Fibroblast of villous mesenchyme (primary cell): ENCODE results near the gene INO80. TPM values are rescaled to one million over a fixed set of nuclear protein-coding genes. Genes with fewer than 3 reads are reported as not detected.
A peak's percentile ranks its signal among the peaks of the same experiment; 100 is the strongest.

ENCODE experiments used
- DNase-seq: peaks from one replicate; pipeline ENCODE4 v3.0.0-alpha.2; 2010; ENCODE audit warnings: low read depth
- H3K4me3 ChIP-seq: 2 replicates; pipeline ENCODE4 v1.5.1; 2011; ENCODE audit warnings: low read depth, mild to moderate bottlenecking, low read length
- total RNA-seq: library from RNA; depleted of rRNA; stranded (reverse); fragments of >200 nt; gene quantifications from 2 replicates; pipeline ENCODE4 v1.2.3, GENCODE V29; 2012
- TF ChIP-seq, protein P1 (sequence below): IDR thresholded peaks from 2 replicates; pipeline ENCODE4 v1.5.1; 2012; ENCODE audit warnings: low read depth, mild to moderate bottlenecking, low read length; ENCODE audit not compliant: insufficient read depth

INO80 gene
- total RNA-seq, 1 donor, result 29.8 TPM

DNA sequence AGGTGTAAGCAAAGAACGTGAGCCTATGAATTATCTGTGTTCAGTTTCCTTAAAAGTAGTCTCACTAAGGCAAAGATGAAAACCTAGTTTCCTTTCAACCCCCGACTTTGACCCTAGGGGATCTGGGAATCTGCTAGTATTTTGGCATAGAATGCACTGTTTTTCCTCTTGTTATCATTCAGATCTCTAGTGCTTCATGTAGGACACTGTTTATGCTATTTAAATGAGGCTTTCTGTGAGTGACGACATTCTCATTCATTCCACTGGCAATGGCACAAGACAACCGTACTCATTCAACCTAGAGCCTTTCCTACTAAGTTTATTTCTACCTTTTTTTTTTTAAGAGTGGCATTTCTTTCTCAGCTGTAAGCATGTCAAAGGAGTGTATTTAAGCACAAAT, 95.8 kb downstream of the INO80 start:
- TF ChIP-seq, protein P1, sequence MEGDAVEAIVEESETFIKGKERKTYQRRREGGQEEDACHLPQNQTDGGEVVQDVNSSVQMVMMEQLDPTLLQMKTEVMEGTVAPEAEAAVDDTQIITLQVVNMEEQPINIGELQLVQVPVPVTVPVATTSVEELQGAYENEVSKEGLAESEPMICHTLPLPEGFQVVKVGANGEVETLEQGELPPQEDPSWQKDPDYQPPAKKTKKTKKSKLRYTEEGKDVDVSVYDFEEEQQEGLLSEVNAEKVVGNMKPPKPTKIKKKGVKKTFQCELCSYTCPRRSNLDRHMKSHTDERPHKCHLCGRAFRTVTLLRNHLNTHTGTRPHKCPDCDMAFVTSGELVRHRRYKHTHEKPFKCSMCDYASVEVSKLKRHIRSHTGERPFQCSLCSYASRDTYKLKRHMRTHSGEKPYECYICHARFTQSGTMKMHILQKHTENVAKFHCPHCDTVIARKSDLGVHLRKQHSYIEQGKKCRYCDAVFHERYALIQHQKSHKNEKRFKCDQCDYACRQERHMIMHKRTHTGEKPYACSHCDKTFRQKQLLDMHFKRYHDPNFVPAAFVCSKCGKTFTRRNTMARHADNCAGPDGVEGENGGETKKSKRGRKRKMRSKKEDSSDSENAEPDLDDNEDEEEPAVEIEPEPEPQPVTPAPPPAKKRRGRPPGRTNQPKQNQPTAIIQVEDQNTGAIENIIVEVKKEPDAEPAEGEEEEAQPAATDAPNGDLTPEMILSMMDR, result no peak
- H3K4me3 ChIP-seq, result no peak overlapping the region
- DNase-seq, result peak; percentile 53

DNA sequence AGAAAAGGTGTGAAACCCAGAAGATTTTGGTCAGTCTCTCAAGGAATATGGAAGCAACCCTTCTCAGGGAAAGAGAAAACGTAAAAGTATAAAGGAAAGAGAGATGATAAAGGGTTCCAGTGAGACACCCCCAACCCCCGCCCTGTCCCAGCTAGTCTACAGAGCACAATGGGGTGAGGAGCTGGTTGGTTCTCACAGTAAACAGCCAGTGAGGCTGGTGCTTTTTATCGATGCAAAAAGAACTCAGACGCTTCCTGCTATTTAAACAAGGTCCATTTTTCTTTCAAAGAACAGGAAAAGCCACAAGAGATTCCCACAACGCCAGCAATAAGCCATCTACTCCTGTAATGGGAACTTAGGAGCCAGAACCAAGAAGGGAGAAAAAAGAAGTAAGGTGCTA, 96.9 kb downstream of the INO80 start:
- H3K4me3 ChIP-seq, result no peak overlapping the region
- TF ChIP-seq, protein P1, result no peak
- DNase-seq, result no peak

DNA sequence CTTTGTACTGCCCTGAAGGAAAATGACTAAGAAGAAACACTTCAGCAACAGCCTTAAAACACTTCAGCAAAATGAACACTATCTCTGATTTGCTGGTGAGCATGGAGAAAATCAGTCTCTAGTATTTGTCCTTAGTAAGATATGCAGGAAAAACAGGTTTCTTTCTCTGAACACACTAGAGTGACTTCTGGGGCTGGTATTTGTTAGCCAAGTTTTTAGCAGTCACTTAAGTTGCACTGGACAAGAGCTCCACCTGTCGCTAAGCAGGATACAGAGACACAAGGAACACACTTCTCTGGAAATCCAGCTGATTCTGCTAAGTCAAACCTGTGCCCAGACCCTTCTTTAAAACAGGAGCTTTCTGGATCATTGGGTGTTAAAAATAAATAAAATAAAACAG, 97.5 kb downstream of the INO80 start:
- DNase-seq, result peak; percentile 64
- H3K4me3 ChIP-seq, result no peak overlapping the region
- TF ChIP-seq, protein P1, result peak; percentile 45

DNA sequence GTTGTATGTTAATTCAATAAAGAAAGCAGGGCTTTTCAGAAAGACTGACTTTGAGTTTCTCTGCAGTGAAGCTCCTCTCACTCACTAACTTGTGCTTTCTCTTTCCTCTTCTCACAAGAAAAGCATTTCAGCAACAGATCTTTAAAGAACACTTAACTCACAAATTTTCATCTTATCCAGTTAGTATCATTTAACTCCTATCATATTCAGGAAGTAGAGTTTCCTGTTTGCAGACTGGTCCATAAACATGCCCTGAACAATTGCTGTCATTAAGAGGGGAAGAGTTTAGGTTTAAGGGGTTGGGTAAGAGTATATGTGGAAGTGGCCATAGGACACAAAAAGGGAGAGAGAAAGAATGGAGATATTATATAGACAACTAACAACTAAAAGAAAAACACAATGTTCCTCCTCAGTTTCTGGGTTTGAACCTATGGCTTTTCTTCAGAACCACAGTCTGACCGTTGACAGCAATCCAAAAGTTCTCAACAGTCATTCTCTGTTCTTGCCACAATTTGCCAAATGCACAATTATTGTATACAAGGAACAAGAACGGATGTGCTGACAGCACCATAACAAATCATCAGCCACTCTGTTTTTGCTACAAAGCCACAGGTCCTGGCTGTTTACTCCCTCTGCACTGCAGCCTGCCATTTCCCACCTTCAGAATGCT, 98.9 kb downstream of the INO80 start:
- TF ChIP-seq, protein P1, result no peak
- H3K4me3 ChIP-seq, result no peak overlapping the region
- DNase-seq, result no peak

DNA sequence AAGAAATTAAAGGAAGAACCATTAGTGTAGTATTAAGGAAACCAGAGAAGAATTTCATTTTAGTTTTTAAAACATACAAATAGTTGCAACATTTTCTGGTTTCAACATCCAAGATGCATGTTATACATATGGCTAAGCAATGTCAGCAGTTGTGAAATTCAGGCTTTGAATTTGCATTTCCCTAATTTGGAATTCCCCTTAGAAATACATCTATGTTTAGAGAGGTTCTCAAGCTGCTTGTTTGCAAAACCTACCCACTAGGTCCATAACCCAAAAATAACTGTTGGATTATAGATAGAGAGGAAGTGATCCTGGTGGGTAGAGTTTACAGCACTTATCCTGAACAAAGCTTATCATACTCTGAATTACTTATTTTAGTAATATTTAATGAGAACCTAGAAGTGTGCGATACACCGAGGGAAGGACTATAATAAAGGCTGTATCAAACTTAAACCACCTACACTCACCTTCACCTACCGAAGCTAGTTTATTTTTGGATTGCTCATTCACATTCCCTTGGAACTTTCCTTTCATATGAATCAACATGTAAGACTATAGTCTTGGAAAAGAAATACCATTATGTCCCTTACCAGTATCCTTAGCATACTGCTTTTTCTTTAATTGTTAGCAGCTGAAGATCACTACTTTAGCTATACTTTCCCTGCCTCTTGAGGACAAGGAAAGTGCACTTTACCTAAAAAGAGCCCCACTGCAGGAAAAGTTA, 102.2 kb downstream of the INO80 start:
- no peak overlapping the region for H3K4me3 ChIP-seq
- TF ChIP-seq, protein P1, result no peak
- peak; percentile 89 for DNase-seq

DNA sequence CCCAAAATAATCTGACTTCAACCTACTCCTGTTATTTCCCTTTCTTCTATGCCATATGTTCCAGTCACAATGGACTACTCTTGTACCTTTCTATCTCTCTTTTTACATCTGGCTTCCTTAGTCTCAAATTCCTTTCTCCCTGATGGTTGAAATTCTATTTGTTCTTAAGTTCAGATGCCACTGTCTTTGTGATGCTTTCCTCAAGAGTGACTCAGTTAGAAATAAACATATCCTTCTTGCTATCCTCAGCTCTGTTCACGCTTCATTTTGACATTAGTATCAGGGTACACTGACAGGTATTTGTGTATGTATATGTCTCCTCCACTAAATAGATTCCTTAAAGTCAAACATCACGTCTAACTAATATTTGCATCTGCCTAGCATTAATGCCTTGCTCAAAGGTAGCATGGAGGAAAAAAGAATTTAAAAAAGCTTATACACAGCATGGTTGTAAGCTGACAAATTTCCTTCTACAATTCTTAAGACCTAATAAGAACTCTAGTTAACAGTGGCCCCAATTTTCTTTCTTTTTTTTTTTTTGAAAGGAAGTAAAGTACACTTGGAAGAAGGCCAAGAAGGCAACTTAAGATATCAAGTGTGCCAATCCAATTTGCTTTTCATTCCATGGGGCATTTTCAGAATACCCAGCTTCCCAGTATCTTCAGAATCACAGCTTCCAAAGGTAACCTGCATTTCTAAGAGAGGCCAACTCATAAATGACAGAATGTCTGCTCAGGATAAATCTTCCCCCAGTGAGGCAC, 104.8 kb downstream of the INO80 start:
- H3K4me3 ChIP-seq, result no peak overlapping the region
- TF ChIP-seq, protein P1, result no peak
- no peak for DNase-seq
